GM23338 (cell line): ENCODE results near the gene ESYT1. TPM values are rescaled to one million over a fixed set of nuclear protein-coding genes. Genes with fewer than 3 reads are reported as not detected.

Experiments
- ATAC-seq: fragments of 200-7000 bp; cut with Tn5 transposase; 3 replicates; pipeline ENCODE4 v1.9.1; 2020
- DNase-seq: peaks from one replicate; pipeline ENCODE4 v3.0.0-alpha.2; 2015; ENCODE audit warnings: low spot score
- H2AFZ ChIP-seq: fragments of 200-600 bp; sonication (generic); 2 replicates; pipeline ENCODE4 v1.8.0; 2016; ENCODE audit warnings: antibody characterized with exemption, mild to moderate bottlenecking, moderate library complexity
- H3F3A ChIP-seq: fragments of 200-600 bp; sonication (generic); replicated peaks from 2 replicates; pipeline ENCODE4 v1.8.0; 2017; ENCODE audit warnings: antibody characterized with exemption, mixed run types, low read depth
- H3K27ac ChIP-seq: fragments of 200-600 bp; sonication (generic); 2 replicates; pipeline ENCODE4 v1.6.1; 2016; ENCODE audit warnings: low read depth
- H3K27me3 ChIP-seq: fragments of 200-600 bp; sonication (generic); 2 replicates; pipeline ENCODE4 v1.8.0; 2016; ENCODE audit warnings: mild to moderate bottlenecking, mixed run types, moderate library complexity; ENCODE audit not compliant: insufficient read depth
- H3K36me3 ChIP-seq: fragments of 200-600 bp; sonication (generic); 2 replicates; pipeline ENCODE4 v1.8.0; 2016; ENCODE audit warnings: mild to moderate bottlenecking; ENCODE audit not compliant: insufficient read depth
- H3K4me1 ChIP-seq: fragments of 200-600 bp; sonication (generic); 2 replicates; pipeline ENCODE4 v1.8.0; 2016; ENCODE audit warnings: mild to moderate bottlenecking, moderate library complexity; ENCODE audit not compliant: insufficient read depth
- H3K4me2 ChIP-seq: fragments of 200-600 bp; sonication (generic); 2 replicates; pipeline ENCODE4 v1.7.1; 2017; ENCODE audit warnings: mixed run types
- H3K4me3 ChIP-seq: fragments of 200-600 bp; sonication (generic); 2 replicates; pipeline ENCODE4 v1.6.1; 2016; ENCODE audit warnings: mixed run types
- H3K79me2 ChIP-seq: fragments of 200-600 bp; sonication (generic); replicated peaks from 2 replicates; pipeline ENCODE4 v1.8.0; 2017; ENCODE audit warnings: mild to moderate bottlenecking; ENCODE audit not compliant: insufficient read depth
- H3K9me2 ChIP-seq: fragments of 200-600 bp; sonication (generic); 2 replicates; pipeline ENCODE4 v1.8.0; 2017; ENCODE audit not compliant: insufficient read depth
- H4K20me1 ChIP-seq: fragments of 200-600 bp; sonication (generic); replicated peaks from 2 replicates; pipeline ENCODE4 v1.8.0; 2017; ENCODE audit warnings: mild to moderate bottlenecking; ENCODE audit not compliant: insufficient read depth
- H3K27ac Mint-ChIP-seq: 2 replicates; pipeline ENCODE4 v1.8.0; 2020; ENCODE audit warnings: inconsistent platforms, mild to moderate bottlenecking, moderate library complexity, mixed read lengths
- H3K27me3 Mint-ChIP-seq: 3 replicates; pipeline ENCODE4 v1.8.0; 2022; ENCODE audit warnings: low read depth, mild to moderate bottlenecking, moderate library complexity, mixed read lengths, inconsistent platforms; ENCODE audit not compliant: insufficient read depth, poor library complexity
- H3K36me3 Mint-ChIP-seq: 3 replicates; pipeline ENCODE4 v1.8.0; 2021; ENCODE audit warnings: low read depth, mild to moderate bottlenecking, inconsistent platforms, moderate library complexity, mixed read lengths
- H3K4me1 Mint-ChIP-seq: 3 replicates; pipeline ENCODE4 v1.8.0; 2020; ENCODE audit warnings: mild to moderate bottlenecking, inconsistent platforms, mixed read lengths
- H3K4me3 Mint-ChIP-seq: 3 replicates; pipeline ENCODE4 v1.8.0; 2021; ENCODE audit warnings: moderate library complexity, mild to moderate bottlenecking, inconsistent platforms, mixed read lengths
- H3K9me3 Mint-ChIP-seq: 3 replicates; pipeline ENCODE4 v1.8.0; 2020; ENCODE audit warnings: moderate library complexity, mild to moderate bottlenecking, inconsistent platforms, mixed read lengths
- CREB1 ChIP-seq: fragments of 250-450 bp; sonication (Bioruptor Pico); IDR thresholded peaks from 2 replicates; pipeline ENCODE4 v1.5.0; 2020; ENCODE audit warnings: low read depth, mild to moderate bottlenecking, moderate library complexity
- CTCF ChIP-seq, 2 experiments: fragments of 200-600 bp in 1 of 2; sonication (generic) in 1 of 2; conservative IDR thresholded peaks; 2 replicates each; pipeline versions ENCODE4 v1.5.1 to v1.6.1; 2016 to 2017; ENCODE audit warnings: antibody characterized with exemption in 2 of 2, low read depth in 2 of 2, mild to moderate bottlenecking in 2 of 2, moderate library complexity in 1 of 2
- ETS1 ChIP-seq: IDR thresholded peaks from 2 replicates; pipeline ENCODE4 v1.6.1; 2016; ENCODE audit warnings: antibody characterized with exemption
- EZH2 ChIP-seq: fragments of 200-600 bp; sonication (generic); IDR thresholded peaks from one replicate; pipeline ENCODE4 v1.8.0; 2017; ENCODE audit warnings: antibody characterized with exemption, mild to moderate bottlenecking, low read depth; ENCODE audit not compliant: unreplicated experiment
- REST ChIP-seq: IDR thresholded peaks from one replicate; pipeline ENCODE4 v1.6.1; 2018; ENCODE audit warnings: antibody characterized with exemption; ENCODE audit not compliant: unreplicated experiment
- STAT1 ChIP-seq: IDR thresholded peaks from one replicate; pipeline ENCODE4 v1.6.1; 2016; ENCODE audit warnings: antibody characterized with exemption; ENCODE audit not compliant: unreplicated experiment
- ZNF114 ChIP-seq: fragments of 250-450 bp; sonication (Bioruptor Pico); IDR thresholded peaks from 2 replicates; pipeline ENCODE4 v1.5.0; 2020; ENCODE audit warnings: mild to moderate bottlenecking, moderate library complexity
- ZNF331 ChIP-seq: fragments of 250-450 bp; sonication (Bioruptor Pico); IDR thresholded peaks from 2 replicates; pipeline ENCODE4 v1.5.0; 2020; ENCODE audit warnings: low read depth, mild to moderate bottlenecking, moderate library complexity
- ZNF462 ChIP-seq: fragments of 250-450 bp; sonication (Bioruptor Pico); IDR thresholded peaks from 2 replicates; pipeline ENCODE4 v1.5.0; 2020; ENCODE audit warnings: mild to moderate bottlenecking, moderate library complexity
- polyA plus RNA-seq: library from polyadenylated mRNA; unstranded; fragments of >200 nt; fragmentation: Nextera tagmentation; extraction: Ambion mirVana; gene quantifications from 2 replicates; pipeline ENCODE4 v1.2.1, GENCODE V29; 2016
- total RNA-seq: library from RNA; depleted of rRNA; stranded (reverse); fragments of >200 nt; shearing (Covaris generic); gene quantifications from 2 replicates; pipeline ENCODE4 v1.2.3, GENCODE V29; 2014

The ESYT1 gene
- total and polyA plus RNA-seq, 2 experiments from 2014 or later = 23.3 to 142 TPM

GRCh38 chr12:56146492-56147460 is 18.7 kb downstream of the ESYT1 start:
- no peak overlapping the region for H3K4me3 Mint-ChIP-seq
- H3K27ac Mint-ChIP-seq = no peak overlapping the region
- ATAC-seq = no peak
- Histone ChIP-seq H3K4me2 (no peak overlapping the region), H3K4me1 (peaks cover 5% of the 10 kb centered on the region; the same call in 1 of the 2 replicates), H3K79me2 (no peaks in the 10 kb centered on the region), H3K4me3 (no peak overlapping the region), H3K27ac (no peak overlapping the region), H2AFZ (no peak overlapping the region), H4K20me1 (no peaks in the 10 kb centered on the region; the same call in 1 of the 2 replicates), H3F3A (peaks cover 17% of the 10 kb centered on the region), H3K27me3 (no peaks in the 10 kb centered on the region), H3K36me3 (peaks cover 27% of the 10 kb centered on the region), H3K9me2 (no peaks in the 10 kb centered on the region)
- no peaks in the 10 kb centered on the region for H3K9me3 Mint-ChIP-seq
- peaks cover 5% of the 10 kb centered on the region; the same call in 2 of the 3 replicates for H3K4me1 Mint-ChIP-seq
- TF ChIP-seq CTCF (conservative IDR thresholded peaks at IDR 0.05; ENCODE audit: low read depth in 2 of 2) (no peak), EZH2 (no peak), CREB1 (CRISPR knock-in tag) (no peak), ZNF462 (no peak), ZNF331 (no peak), STAT1 (no peak), ZNF114 (CRISPR knock-in tag) (no peak), REST (no peak), ETS1 (no peak)
- DNase-seq = no peak
- H3K36me3 Mint-ChIP-seq = peaks cover 42% of the 10 kb centered on the region
- H3K27me3 Mint-ChIP-seq = peaks cover 1% of the 10 kb centered on the region
